ENCODE data around the gene MOGAT2.
"Not testable (repeated sequence)": the region's sequence is repeated elsewhere in the genome, so short reads cannot be mapped to it uniquely, and the experiment has no call there.

MOGAT2 gene

GRCh38 chr11:75748729-75749273, 31.2 kb downstream of the MOGAT2 start:
- not testable (repeated sequence) for FAIRE-seq; DNase-seq (ENCODE audit: extremely low spot score, insufficient read length, low read depth)

GRCh38 chr11:75754933-75755332, 37.3 kb downstream of the MOGAT2 start:
- not testable (repeated sequence) for FAIRE-seq; DNase-seq (ENCODE audit: extremely low spot score, insufficient read length, low read depth)

GRCh38 chr11:75757651-75758050, 40.0 kb downstream of the MOGAT2 start:
- FAIRE-seq (no peak), DNase-seq (ENCODE audit: extremely low spot score, insufficient read length, low read depth) (no peak)

GRCh38 chr11:75759832-75760231, 42.2 kb downstream of the MOGAT2 start:
- no peak for FAIRE-seq

GRCh38 chr11:75760243-75760642, 42.6 kb downstream of the MOGAT2 start:
- FAIRE-seq (no peak), DNase-seq (ENCODE audit: extremely low spot score, insufficient read length, low read depth) (no peak)

More at GRCh38 chr11:75759832-75760231, 42.2 kb downstream of the MOGAT2 start:
- DNase-seq (ENCODE audit: extremely low spot score, insufficient read length, low read depth): no peak

GRCh38 chr11:75760710-75761493, 43.3 kb downstream of the MOGAT2 start:
- no peak for DNase-seq (ENCODE audit: extremely low spot score, insufficient read length, low read depth)
- no peak for FAIRE-seq

GRCh38 chr11:75762158-75762557, 44.5 kb downstream of the MOGAT2 start:
- FAIRE-seq: no peak

GRCh38 chr11:75762885-75763284, 45.2 kb downstream of the MOGAT2 start:
- FAIRE-seq (no peak), DNase-seq (ENCODE audit: extremely low spot score, insufficient read length, low read depth) (no peak)

More at GRCh38 chr11:75762158-75762557, 44.5 kb downstream of the MOGAT2 start:
- DNase-seq (ENCODE audit: extremely low spot score, insufficient read length, low read depth): no peak

- DNase-seq (ENCODE audit: extremely low spot score, insufficient read length, low read depth) (no peak), FAIRE-seq (no peak)
Observed at GRCh38 chr11:75763846-75764245, 46.2 kb downstream of the MOGAT2 start.

- FAIRE-seq (no peak), DNase-seq (ENCODE audit: extremely low spot score, insufficient read length, low read depth) (no peak)
Observed at GRCh38 chr11:75765116-75765515, 47.5 kb downstream of the MOGAT2 start.

GRCh38 chr11:75766443-75767227, 49.0 kb downstream of the MOGAT2 start:
- FAIRE-seq (no peak), DNase-seq (ENCODE audit: extremely low spot score, insufficient read length, low read depth) (no peak)

- no peak for DNase-seq (ENCODE audit: extremely low spot score, insufficient read length, low read depth)
- no peak for FAIRE-seq
Observed at GRCh38 chr11:75767228-75767572, 49.6 kb downstream of the MOGAT2 start.

- FAIRE-seq (no peak), DNase-seq (ENCODE audit: extremely low spot score, insufficient read length, low read depth) (no peak)
Observed at GRCh38 chr11:75767793-75768111, 50.1 kb downstream of the MOGAT2 start.

GRCh38 chr11:75768112-75768908, 50.7 kb downstream of the MOGAT2 start, which contains the start of gene DGAT2:
TSS of gene DGAT2 (plus strand) at chr11:75768778. CDS start at chr11:75768992, 214 bp downstream.
- FAIRE-seq: peak; percentile 56
- peak; percentile 68 for DNase-seq (ENCODE audit: extremely low spot score, insufficient read length, low read depth)

GRCh38 chr11:75768909-75769771, 51.5 kb downstream of the MOGAT2 start:
- DNase-seq (ENCODE audit: extremely low spot score, insufficient read length, low read depth) (no peak), FAIRE-seq (no peak)

GRCh38 chr11:75770102-75770501, 52.5 kb downstream of the MOGAT2 start:
- FAIRE-seq: no peak
- DNase-seq (ENCODE audit: extremely low spot score, insufficient read length, low read depth): no peak

GRCh38 chr11:75771646-75772410, 54.2 kb downstream of the MOGAT2 start:
- DNase-seq (ENCODE audit: extremely low spot score, insufficient read length, low read depth): no peak
- no peak for FAIRE-seq

GRCh38 chr11:75773595-75774353, 56.1 kb downstream of the MOGAT2 start:
- peak; percentile 77 for DNase-seq (ENCODE audit: extremely low spot score, insufficient read length, low read depth)
- FAIRE-seq: peak; percentile 96
